Measurements from ENCODE around the gene GALNT12. TPM values are rescaled to one million over a fixed set of nuclear protein-coding genes. Genes with fewer than 3 reads are reported as not detected.

The GALNT12 gene
- total RNA-seq, 1 experiment from 2014 or later, result 31.2 TPM

- H3K9me3 ChIP-seq (ENCODE audit: control insufficient read depth in 1 of 2, insufficient read depth in 1 of 2, low read depth in 1 of 2, low read length in 2 of 2), result peaks cover 0 to 4% of the 10 kb centered on the region in 2 experiments; a peak in 1 of 4 replicates
- H3K79me2 ChIP-seq (ENCODE audit: insufficient read depth, low read length), result peaks cover 4% of the 10 kb centered on the region; the same call in 1 of the 2 replicates
- H2AFZ ChIP-seq (ENCODE audit: low read depth, low read length, poor library complexity, severe bottlenecking), result no peak overlapping the region
- no peak overlapping the region for H3K9ac ChIP-seq (ENCODE audit: low read length)
- no peaks in the 10 kb centered on the region for H3K36me3 ChIP-seq (ENCODE audit: control insufficient read depth in 1 of 2, insufficient read depth in 2 of 2, low read length in 2 of 2)
- ChIA-PET CTCF (interaction anchor here (1.2 kb wide), 1 partner anchor 28 kb away, joined by 3 read pairs; no protein-coding TSS in a partner anchor), RAD21 (ENCODE audit: low non-redundant PET in 1 of 2, low total read pairs in 2 of 2, uncharacterized antibody in 2 of 2, unreplicated experiment in 2 of 2) (no interaction called here), POLR2A (no interaction called here)
- no peaks in the 10 kb centered on the region for H4K20me1 ChIP-seq (ENCODE audit: insufficient read depth)
- no peaks in the 10 kb centered on the region for H3K27me3 ChIP-seq (ENCODE audit: insufficient read depth, low read length)
- DNase-seq (ENCODE audit: low read depth, low spot score) (no peak), ATAC-seq (no peak)
- peaks cover 19 to 31% of the 10 kb centered on the region in 2 experiments for H3K4me1 ChIP-seq (ENCODE audit: control insufficient read depth in 1 of 2, insufficient read depth in 2 of 2, low read length in 2 of 2)
- no TSS peak for BruUV-seq (replicated peaks)
- TF ChIP-seq EZH2 (IDR thresholded peaks at IDR 0.05), result no peak
- no peak for TF ChIP-seq ZBTB33 (IDR thresholded peaks at IDR 0.05; ENCODE audit: extremely low read depth, insufficient replicate concordance, low read length)
- no peak for TF ChIP-seq EGR1 (IDR thresholded peaks at IDR 0.05; ENCODE audit: low read depth)
- no peak for TF ChIP-seq ATF3 (IDR thresholded peaks at IDR 0.05)
- TF ChIP-seq POLR2A (IDR thresholded peaks at IDR 0.05; ENCODE audit: borderline replicate concordance, extremely low read depth, insufficient read depth, insufficient read length), result no peak
- no peak for TF ChIP-seq REST (IDR thresholded peaks at IDR 0.05; ENCODE audit: low read depth)
- no peak for TF ChIP-seq CBX3 (IDR thresholded peaks at IDR 0.05; ENCODE audit: low read depth)
- no peak for TF ChIP-seq SRF (IDR thresholded peaks at IDR 0.05; ENCODE audit: low read depth)
- no peak for TF ChIP-seq CEBPB (IDR thresholded peaks at IDR 0.05; ENCODE audit: low read depth)
- TF ChIP-seq POLR2AphosphoS5 (IDR thresholded peaks at IDR 0.05; ENCODE audit: low read depth, low read length), result no peak
- no peak for TF ChIP-seq RAD21 (IDR thresholded peaks at IDR 0.05; ENCODE audit: low read depth)
- TF ChIP-seq ELF1 (IDR thresholded peaks at IDR 0.05; ENCODE audit: borderline replicate concordance, low read depth), result no peak
- no peak for TF ChIP-seq FOSL1 (IDR thresholded peaks at IDR 0.05; ENCODE audit: low read depth)
- TF ChIP-seq SIN3A (IDR thresholded peaks at IDR 0.05; ENCODE audit: low read depth), result no peak
- no peak for TF ChIP-seq CTCF (IDR thresholded peaks at IDR 0.05 in 2 of 3, conservative IDR thresholded peaks at IDR 0.05 in 1 of 3; ENCODE audit: borderline replicate concordance in 1 of 3, insufficient read depth in 1 of 3, low read depth in 2 of 3, low read length in 2 of 3)
- no peak for TF ChIP-seq SP1 (IDR thresholded peaks at IDR 0.05; ENCODE audit: low read depth)
- no peak for TF ChIP-seq ZNF274 (IDR thresholded peaks at IDR 0.05; ENCODE audit: low read depth, low read length)
- TF ChIP-seq ZFX (IDR thresholded peaks at IDR 0.05), result no peak
- TF ChIP-seq YY1 (IDR thresholded peaks at IDR 0.05; ENCODE audit: extremely low read depth, insufficient replicate concordance, low read depth, low read length), result no peak
- no peak overlapping the region for H3K4me2 ChIP-seq (ENCODE audit: low read length)
- intact Hi-C loops (cut with micrococcal nuclease), result no loop called here
- no peaks in the 10 kb centered on the region for H3K9me2 ChIP-seq (ENCODE audit: insufficient read depth)
- H3K27ac ChIP-seq (ENCODE audit: low read depth, low read length), result no peak overlapping the region
- H3K4me3 ChIP-seq (replicated peaks in 1 of 2; ENCODE audit: low read depth in 1 of 2, low read length in 2 of 2), result no peak overlapping the region
Observed at GRCh38 chr9:98804083-98804482, 3.4 kb upstream of the GALNT12 start.
